Neuron (in vitro differentiated cells): ENCODE results near the gene GPR68.
"Not testable (repeated sequence)": the region's sequence is repeated elsewhere in the genome, so short reads cannot be mapped to it uniquely, and the experiment has no call there.

Experiments used
- H2AFZ ChIP-seq: one replicate; pipeline ENCODE4 v1.6.1; 2013; ENCODE audit warnings: low read depth, mild to moderate bottlenecking, inconsistent platforms, low read length, moderate library complexity
- H3K27me3 ChIP-seq: one replicate; pipeline ENCODE4 v1.6.1; 2013; ENCODE audit warnings: low read length; ENCODE audit not compliant: insufficient read depth
- H3K36me3 ChIP-seq: one replicate; pipeline ENCODE4 v1.6.1; 2013; ENCODE audit warnings: low read length; ENCODE audit not compliant: insufficient read depth
- H3K4me1 ChIP-seq: one replicate; pipeline ENCODE4 v1.6.1; 2013; ENCODE audit warnings: low read length; ENCODE audit not compliant: insufficient read depth
- H3K4me3 ChIP-seq: 2 replicates; pipeline ENCODE4 v1.5.1; 2013; ENCODE audit warnings: mild to moderate bottlenecking, low read length, moderate library complexity
- H3K9me3 ChIP-seq: one replicate; pipeline ENCODE4 v1.6.1; 2013; ENCODE audit warnings: low read length

The GPR68 gene

DNA sequence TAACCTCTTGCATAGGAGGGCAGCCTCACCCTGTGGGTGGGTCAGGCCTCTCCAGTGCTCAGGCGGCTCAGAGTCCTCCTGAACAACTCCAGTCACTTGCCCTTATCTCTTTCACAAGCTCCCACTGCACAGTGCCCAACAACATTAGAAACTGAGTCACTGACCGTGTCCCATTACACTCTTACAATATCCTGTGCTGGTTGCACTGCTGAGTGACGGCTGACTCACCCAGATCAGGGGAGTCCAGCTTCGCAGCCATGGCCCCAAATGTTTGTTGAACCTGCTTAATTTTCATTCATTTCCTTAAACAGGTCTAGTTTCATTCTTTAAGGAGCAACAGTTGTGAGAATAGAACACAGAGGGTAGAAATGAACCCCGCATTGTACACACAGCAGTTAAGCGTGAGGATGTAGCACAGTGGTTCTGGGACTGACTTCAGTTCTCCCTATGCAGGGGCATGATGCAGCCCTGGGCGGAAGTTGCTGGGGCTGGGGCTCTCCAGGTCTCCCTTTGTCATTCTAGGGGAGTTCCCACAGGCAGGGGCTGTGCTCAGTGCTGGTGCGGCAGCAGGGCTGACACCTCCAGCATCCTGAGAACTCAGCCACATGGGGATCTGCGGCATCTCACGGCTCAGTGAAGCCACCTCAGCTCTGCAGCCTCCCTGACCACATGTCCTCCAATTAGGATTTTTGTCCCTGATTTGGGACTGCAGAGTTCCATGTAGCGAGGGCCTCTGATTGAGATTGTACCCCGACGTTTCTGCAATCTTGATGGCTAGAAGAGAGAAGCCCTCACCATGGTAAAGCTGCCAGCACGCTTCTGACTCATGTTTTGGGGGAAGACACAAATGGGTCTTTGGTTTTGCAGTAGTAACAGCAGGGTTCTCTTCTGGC is 16.1 kb downstream of the GPR68 start:
- no peaks in the 10 kb centered on the region for H3K27me3 ChIP-seq
- no peak overlapping the region for H2AFZ ChIP-seq
- no peaks in the 10 kb centered on the region for H3K4me1 ChIP-seq
- H3K9me3 ChIP-seq: peaks cover 3% of the 10 kb centered on the region
- H3K4me3 ChIP-seq: no peak overlapping the region
- peaks cover 3% of the 10 kb centered on the region for H3K36me3 ChIP-seq

DNA sequence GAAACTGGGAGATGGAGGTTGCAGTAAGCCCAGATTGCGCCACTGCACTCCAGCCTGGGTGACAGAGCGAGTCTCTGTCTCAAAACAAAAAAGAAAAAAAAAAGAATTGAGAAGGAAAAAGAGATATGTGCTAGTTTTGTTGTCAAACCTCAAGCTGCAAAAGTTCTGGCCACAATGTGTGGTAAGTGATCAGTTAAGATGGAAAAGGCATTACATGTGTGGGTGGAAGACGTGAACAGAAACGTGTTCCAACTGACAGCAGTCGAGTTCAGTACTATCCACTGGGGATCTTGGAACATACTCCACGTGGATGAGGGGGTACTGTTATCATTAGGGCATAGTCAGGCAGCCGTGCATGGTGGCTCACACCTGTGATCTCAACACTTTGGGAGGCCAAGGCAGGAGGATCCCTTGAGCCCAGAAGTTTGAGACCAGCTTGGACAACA is 17.3 kb downstream of the GPR68 start:
- Histone ChIP-seq H3K36me3 (peaks cover 3% of the 10 kb centered on the region), H3K27me3 (no peaks in the 10 kb centered on the region), H2AFZ (no peak overlapping the region), H3K4me3 (no peak overlapping the region), H3K4me1 (no peaks in the 10 kb centered on the region), H3K9me3 (peaks cover 3% of the 10 kb centered on the region)

DNA sequence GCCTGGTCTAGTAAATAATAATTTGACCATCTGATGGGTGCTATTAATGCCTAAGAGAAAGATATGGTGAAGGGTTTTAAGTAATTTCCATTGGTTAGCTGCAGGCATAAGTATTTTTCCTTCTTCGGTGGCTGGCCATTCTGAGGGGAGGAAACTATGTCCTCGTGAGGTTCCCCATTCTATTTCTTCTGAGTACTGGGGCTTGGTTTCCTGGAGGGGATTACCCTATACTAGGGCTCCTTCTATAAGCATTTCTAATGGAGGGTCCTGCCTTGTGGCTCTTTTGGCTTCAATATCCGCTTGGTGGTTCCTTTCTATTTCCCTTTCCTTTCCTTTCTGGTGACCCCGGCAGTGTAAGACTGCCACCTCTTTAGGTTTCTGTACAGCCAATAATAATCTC is 18.1 kb downstream of the GPR68 start:
- not testable (repeated sequence) for H3K4me3 ChIP-seq, H3K4me1 ChIP-seq, H3K9me3 ChIP-seq, H2AFZ ChIP-seq, H3K36me3 ChIP-seq, H3K27me3 ChIP-seq

DNA sequence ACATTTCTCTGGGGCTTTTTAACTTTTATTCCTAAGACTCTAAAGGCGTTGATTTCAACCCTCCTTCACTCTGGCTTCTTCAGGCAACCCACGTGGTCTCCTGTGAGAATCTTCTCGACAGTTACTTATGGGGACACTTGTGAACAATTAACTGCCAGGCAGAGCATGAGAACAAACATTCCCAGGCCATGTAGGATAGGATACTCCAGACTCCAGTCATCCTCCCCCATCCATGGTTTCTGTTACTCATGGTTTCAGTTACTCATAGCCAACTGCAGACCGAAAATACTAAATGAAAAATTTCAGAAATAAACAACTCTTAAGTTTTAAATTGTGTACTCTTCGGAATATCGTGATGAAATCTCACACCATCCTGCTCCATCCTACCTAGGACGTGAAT is 19.5 kb downstream of the GPR68 start:
- no peak overlapping the region for H3K4me3 ChIP-seq

DNA sequence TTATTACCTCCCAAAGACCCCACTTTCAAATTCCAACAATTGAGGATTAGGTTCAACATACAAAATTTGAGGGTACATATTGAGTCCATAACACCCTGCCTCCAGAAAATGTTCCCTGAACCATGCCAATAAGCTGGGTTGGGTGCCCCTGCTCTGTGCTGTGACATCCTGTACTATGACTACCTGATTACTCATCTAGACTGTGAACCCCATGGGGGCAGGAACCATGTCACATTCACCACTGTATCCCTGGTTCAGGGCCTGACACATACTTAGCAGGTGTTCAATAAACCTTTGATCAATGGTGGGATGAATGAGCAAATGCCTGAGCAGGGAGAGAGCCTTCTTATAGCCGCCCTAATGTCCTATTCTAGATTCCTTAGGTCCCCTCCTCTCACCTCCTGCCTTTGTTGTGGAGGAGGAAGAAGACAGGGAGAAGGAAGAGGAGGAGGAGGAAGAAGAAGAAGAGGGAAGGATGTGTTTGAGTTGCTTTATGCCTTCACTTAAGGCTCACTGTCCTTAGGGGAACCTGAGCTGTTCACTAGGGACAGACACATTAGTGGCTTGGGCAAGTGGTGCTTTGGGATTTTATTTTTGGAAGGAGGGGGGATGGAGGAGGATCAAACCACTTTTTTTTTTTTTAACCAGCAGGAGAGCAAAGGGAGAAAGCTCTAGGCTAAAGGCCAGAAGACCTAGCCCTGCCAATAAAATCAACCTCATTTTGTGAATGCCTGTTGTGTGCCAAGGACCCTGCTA is 21.3 kb downstream of the GPR68 start:
- Histone ChIP-seq H3K36me3 (peaks cover 3% of the 10 kb centered on the region), H3K9me3 (no peaks in the 10 kb centered on the region), H3K4me1 (peaks cover under 1% of the 10 kb centered on the region), H2AFZ (no peak overlapping the region), H3K27me3 (no peaks in the 10 kb centered on the region), H3K4me3 (no peak overlapping the region)

More for the DNA sequence above, 19.5 kb downstream of the GPR68 start:
- peaks cover 3% of the 10 kb centered on the region for H3K36me3 ChIP-seq
- H3K27me3 ChIP-seq: no peaks in the 10 kb centered on the region
- H2AFZ ChIP-seq: no peak overlapping the region
- H3K4me1 ChIP-seq: no peaks in the 10 kb centered on the region
- H3K9me3 ChIP-seq: peaks cover 3% of the 10 kb centered on the region

DNA sequence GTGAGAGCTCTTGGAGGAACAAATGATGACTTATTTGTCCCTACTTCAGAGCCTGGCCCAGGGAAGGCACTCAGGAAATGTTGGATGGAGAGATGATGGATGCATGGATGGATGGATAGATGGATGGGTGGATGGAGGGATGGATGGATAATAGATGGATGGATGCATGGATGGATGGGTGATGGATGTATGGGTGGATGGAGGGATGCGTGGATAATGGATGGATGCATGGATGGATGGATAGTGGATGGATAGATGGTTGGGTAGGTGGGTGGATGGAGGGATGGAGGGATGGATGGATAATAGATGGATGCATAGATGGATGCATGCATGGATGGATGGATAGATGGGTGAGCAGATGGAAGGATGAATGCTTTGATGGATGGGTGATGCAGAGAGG is 23.2 kb downstream of the GPR68 start:
- Histone ChIP-seq H2AFZ (no peak overlapping the region), H3K9me3 (no peaks in the 10 kb centered on the region), H3K4me3 (no peak overlapping the region), H3K36me3 (peaks cover 6% of the 10 kb centered on the region), H3K4me1 (peaks cover 5% of the 10 kb centered on the region), H3K27me3 (no peaks in the 10 kb centered on the region)

DNA sequence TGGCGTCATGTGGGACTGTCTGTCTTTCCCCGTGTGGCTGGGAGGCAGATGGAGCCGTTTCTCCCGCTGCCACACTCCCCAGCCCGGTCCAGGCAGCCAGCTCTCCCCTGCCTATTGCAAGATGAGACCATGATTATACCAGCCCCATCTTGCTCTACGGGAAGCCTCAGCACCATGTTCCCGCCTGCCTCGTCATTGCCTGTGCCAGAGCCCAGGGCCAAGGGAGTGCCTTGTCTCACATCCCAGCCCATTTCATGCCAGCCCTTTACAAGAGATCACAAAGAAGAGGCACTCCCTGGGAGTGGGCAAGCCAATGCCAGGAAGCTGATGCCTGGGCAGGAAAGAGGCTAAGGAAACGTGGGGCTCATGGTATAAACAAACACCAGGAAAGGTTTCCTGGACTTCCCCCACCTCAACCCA is 23.9 kb downstream of the GPR68 start:
- Histone ChIP-seq H3K9me3 (no peaks in the 10 kb centered on the region), H3K36me3 (peaks cover 10% of the 10 kb centered on the region), H2AFZ (no peak overlapping the region), H3K27me3 (no peaks in the 10 kb centered on the region), H3K4me1 (peaks cover 5% of the 10 kb centered on the region), H3K4me3 (no peak overlapping the region)

DNA sequence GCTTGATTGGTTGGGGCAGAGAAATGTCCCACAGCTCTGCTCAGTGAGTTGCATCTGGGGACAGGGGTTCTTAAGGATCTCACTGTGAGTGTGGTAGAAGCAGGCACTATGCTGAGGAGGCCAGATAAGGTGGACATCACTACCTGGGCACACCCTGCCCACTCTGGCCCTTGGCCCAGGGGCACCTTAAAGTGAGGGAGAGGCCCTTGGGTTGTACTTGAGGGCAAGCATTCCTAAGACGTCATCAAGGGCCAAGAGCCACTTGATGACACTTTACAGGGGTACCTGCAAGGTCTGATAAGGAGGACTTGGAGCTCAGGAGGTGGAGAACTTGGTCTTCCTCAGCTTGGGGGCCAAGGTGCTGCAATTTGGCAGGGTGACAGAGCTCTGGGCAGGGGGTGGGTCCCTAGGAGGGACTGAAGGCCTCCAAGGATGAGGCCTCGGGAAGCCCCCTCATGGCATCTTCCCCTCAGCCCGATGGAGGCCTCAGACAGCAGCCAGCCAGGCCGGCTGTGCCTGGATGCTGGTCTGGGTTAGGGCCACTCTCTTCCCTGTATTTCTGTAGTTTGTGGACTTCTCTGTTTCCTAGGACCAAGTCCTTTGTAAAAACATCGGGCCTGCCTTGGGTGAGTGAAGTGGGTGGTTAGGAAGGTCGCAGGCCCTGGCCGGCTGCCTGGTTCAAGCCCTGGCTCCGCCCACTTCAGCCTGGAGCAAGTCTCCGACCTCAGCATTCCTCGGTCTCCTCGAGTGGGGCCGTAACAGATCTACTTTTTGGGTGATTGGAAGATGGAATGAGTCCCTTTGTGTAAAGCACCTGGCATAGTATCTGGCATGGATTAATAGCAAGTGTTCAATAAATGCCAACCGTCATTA is 24.8 kb downstream of the GPR68 start:
- H3K4me3 ChIP-seq: no peak overlapping the region
- peaks cover 11% of the 10 kb centered on the region for H3K36me3 ChIP-seq
- no peaks in the 10 kb centered on the region for H3K27me3 ChIP-seq
- peaks cover 5% of the 10 kb centered on the region for H3K4me1 ChIP-seq
- H2AFZ ChIP-seq: no peak overlapping the region
- no peaks in the 10 kb centered on the region for H3K9me3 ChIP-seq

DNA sequence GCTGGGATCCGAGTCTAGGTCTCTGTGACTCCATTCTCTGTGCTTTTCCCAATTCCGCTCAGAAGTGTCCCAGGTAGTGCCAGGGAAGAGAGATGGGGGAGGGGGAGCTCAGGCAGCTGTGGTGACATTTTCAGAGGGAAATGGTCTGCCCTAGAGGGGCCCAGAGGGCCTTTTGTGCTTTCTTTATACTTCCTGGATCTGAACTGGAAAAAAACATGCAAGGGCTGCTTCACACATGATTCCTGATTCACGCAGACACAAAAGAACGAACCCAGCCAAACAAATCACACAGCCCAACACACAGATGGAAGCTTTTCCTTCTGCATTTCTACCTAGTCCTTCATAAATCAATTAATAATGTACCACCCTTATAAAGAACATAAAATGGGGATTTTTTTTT is 26.5 kb downstream of the GPR68 start:
- Histone ChIP-seq H3K4me1 (peaks cover 5% of the 10 kb centered on the region), H3K36me3 (peaks cover 9% of the 10 kb centered on the region), H3K9me3 (no peaks in the 10 kb centered on the region), H3K27me3 (no peaks in the 10 kb centered on the region), H3K4me3 (no peak overlapping the region), H2AFZ (no peak overlapping the region)

DNA sequence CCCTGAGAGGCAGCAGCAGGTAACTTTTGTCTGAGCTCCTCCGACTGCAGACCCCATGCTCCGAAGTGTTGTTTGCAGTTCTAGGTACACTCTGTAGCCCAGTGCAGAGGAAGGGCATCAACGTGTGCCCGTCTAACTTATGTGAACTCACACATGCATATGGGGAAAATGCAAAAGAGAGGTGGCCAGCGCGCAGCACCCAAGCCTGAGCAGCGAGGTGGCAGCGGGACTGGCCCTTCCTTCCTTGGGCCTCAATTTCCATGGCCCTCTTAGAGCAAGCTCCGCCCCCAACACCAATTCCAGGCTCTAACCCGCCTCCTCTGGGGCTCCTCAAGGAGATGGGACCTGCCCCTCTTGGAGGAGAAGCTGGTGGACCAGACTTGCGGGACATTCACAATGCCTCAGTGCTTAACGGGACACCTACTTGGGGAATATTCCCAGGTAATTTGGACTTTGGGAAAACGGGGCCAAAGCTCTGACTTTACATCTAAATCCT is 27.7 kb downstream of the GPR68 start:
- Histone ChIP-seq H2AFZ (no peak overlapping the region), H3K4me3 (no peak overlapping the region), H3K36me3 (peaks cover 9% of the 10 kb centered on the region), H3K27me3 (no peaks in the 10 kb centered on the region), H3K9me3 (no peaks in the 10 kb centered on the region), H3K4me1 (peaks cover 5% of the 10 kb centered on the region)

DNA sequence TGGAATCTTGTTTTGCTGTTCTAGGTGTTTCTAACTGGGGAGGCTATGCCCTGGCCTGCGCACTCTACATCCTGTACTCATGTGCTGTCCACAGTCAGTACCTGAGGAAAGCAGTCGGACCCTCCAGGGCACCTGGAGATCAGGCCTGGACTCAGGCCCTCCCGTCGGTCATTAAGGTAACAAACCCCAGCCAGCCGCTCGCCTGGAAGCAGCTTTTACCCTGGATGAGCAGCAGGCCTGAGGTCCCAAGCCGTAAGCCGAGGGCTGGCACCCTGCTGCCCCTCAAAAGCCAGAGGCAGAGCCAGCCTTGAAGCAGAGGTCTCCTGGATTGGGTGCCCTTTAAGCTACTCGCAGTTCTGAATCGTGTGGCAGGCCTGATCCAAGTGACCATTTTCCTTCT is 29.1 kb downstream of the GPR68 start:
- Histone ChIP-seq H3K36me3 (peaks cover 9% of the 10 kb centered on the region), H3K4me1 (peaks cover 5% of the 10 kb centered on the region)

DNA sequence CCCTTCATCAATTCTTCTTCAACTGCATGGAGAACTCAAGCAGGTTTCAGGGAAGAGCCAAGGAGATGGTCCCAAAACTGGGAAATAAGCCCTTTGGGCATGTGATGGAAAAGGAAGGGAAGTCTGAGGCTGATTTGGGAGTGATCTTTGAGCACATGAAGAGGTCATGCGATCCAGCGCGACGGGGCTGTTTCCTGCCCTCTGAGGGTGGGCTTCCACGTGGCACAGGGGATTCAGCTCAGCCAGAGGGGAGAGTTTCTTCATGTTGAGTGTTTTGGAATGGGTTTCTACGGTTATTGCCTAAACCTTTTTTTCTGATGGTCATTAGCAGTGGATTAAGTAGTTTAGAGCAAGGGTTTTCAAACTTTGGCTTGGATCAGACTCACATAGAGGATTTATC is 30.2 kb downstream of the GPR68 start:
- no peak overlapping the region for H3K4me3 ChIP-seq
- H3K4me1 ChIP-seq: peaks cover 5% of the 10 kb centered on the region
- no peaks in the 10 kb centered on the region for H3K27me3 ChIP-seq
- peaks cover 11% of the 10 kb centered on the region for H3K36me3 ChIP-seq
- no peak overlapping the region for H2AFZ ChIP-seq
- H3K9me3 ChIP-seq: peaks cover 2% of the 10 kb centered on the region

More for the DNA sequence above, 29.1 kb downstream of the GPR68 start:
- no peaks in the 10 kb centered on the region for H3K9me3 ChIP-seq
- H3K4me3 ChIP-seq: no peak overlapping the region
- no peaks in the 10 kb centered on the region for H3K27me3 ChIP-seq
- no peak overlapping the region for H2AFZ ChIP-seq
